ENCODE results near the gene LYPLA2.

- TF ChIP-seq EZH2phosphoT487 (IDR thresholded peaks at IDR 0.05; ENCODE audit: insufficient read depth, low read depth) (no peak), EZH2 (IDR thresholded peaks at IDR 0.05; ENCODE audit: insufficient read depth, poor library complexity, severe bottlenecking) (no peak)
These were observed 14.7 kb upstream of the LYPLA2 start for GRCh38 chr1:23776217-23776616.

All from GM23248 (cell line).